Neural cell (in vitro differentiated cells): ENCODE measurements around the gene FAM163B. TPM values are rescaled to one million over a fixed set of nuclear protein-coding genes. Genes with fewer than 3 reads are reported as not detected.

Source experiments
- H2AFZ ChIP-seq: fragments of 200-600, 300-800 bp; sonication (generic), shearing (Covaris generic); 2 replicates; pipeline ENCODE4 v1.6.0; 2014; ENCODE audit warnings: low read depth, mild to moderate bottlenecking, antibody characterized with exemption, low read length, moderate library complexity
- H3F3A ChIP-seq: fragments of 200-600 bp; shearing (Covaris generic); 2 replicates; pipeline ENCODE4 v1.6.1; 2016; ENCODE audit warnings: mild to moderate bottlenecking, moderate library complexity, mixed read lengths, antibody characterized with exemption, low read length; ENCODE audit not compliant: insufficient read depth, poor library complexity, severe bottlenecking
- H3K27ac ChIP-seq: fragments of 200-600, 300-800 bp; sonication (generic), shearing (Covaris generic); 2 replicates; pipeline ENCODE4 v1.5.1; 2014; ENCODE audit warnings: mild to moderate bottlenecking, low read length, moderate library complexity
- H3K27me3 ChIP-seq: fragments of 300-800, 200-600 bp; sonication (generic), shearing (Covaris generic); 2 replicates; pipeline ENCODE4 v1.6.0; 2014; ENCODE audit warnings: mild to moderate bottlenecking, low read depth, low read length, moderate library complexity; ENCODE audit not compliant: insufficient read depth
- H3K36me3 ChIP-seq: fragments of 300-800, 200-600 bp; sonication (generic), shearing (Covaris generic); 2 replicates; pipeline ENCODE4 v1.5.1; 2014; ENCODE audit warnings: mild to moderate bottlenecking, antibody characterized with exemption, low read length, moderate library complexity; ENCODE audit not compliant: insufficient read depth
- H3K4me2 ChIP-seq: fragments of 300-800, 200-600 bp; sonication (generic), shearing (Covaris generic); 2 replicates; pipeline ENCODE4 v1.6.0; 2014; ENCODE audit warnings: mild to moderate bottlenecking, low read length
- H3K4me3 ChIP-seq: fragments of 300-800, 200-600 bp; sonication (generic), shearing (Covaris generic); 2 replicates; pipeline ENCODE4 v1.5.1; 2014; ENCODE audit warnings: mild to moderate bottlenecking, low read length, moderate library complexity
- H3K79me2 ChIP-seq: fragments of 200-600 bp; shearing (Covaris generic); replicated peaks from 2 replicates; pipeline ENCODE4 v1.6.0; 2014; ENCODE audit warnings: mild to moderate bottlenecking, low read length, moderate library complexity; ENCODE audit not compliant: insufficient read depth
- H3K9ac ChIP-seq: fragments of 300-800, 200-600 bp; sonication (generic), shearing (Covaris generic); 2 replicates; pipeline ENCODE4 v1.6.1; 2016; ENCODE audit warnings: mild to moderate bottlenecking, low read length, mixed read lengths
- H3K9me2 ChIP-seq: fragments of 200-600 bp; shearing (Covaris generic); 2 replicates; pipeline ENCODE4 v1.6.1; 2016; ENCODE audit warnings: mild to moderate bottlenecking, low read length, mixed read lengths; ENCODE audit not compliant: insufficient read depth
- H3K9me3 ChIP-seq: fragments of 200-600, 300-800 bp; sonication (generic), shearing (Covaris generic); 2 replicates; pipeline ENCODE4 v1.6.1; 2016; ENCODE audit warnings: mild to moderate bottlenecking, mixed run types, low read length, moderate library complexity, mixed read lengths
- H4K20me1 ChIP-seq: fragments of 200-600 bp; shearing (Covaris generic); 2 replicates; pipeline ENCODE4 v1.6.1; 2016; ENCODE audit warnings: mild to moderate bottlenecking, mixed run types; ENCODE audit not compliant: insufficient read depth
- EP300 ChIP-seq: fragments of 450-650 bp; conservative IDR thresholded peaks from 2 replicates; pipeline ENCODE4 v1.6.1; 2014; ENCODE audit warnings: antibody characterized with exemption, mild to moderate bottlenecking, moderate library complexity; ENCODE audit not compliant: poor library complexity, severe bottlenecking
- EZH2 ChIP-seq: fragments of 200-600, 300-800 bp; shearing (Covaris generic), sonication (generic); IDR thresholded peaks from 2 replicates; pipeline ENCODE4 v1.6.1; 2014; ENCODE audit warnings: antibody characterized with exemption, low read length, borderline replicate concordance, mild to moderate bottlenecking; ENCODE audit not compliant: insufficient read depth, poor library complexity, severe bottlenecking
- MXI1 ChIP-seq: fragments of 450-650 bp; conservative IDR thresholded peaks from 2 replicates; pipeline ENCODE4 v1.6.1; 2014; ENCODE audit warnings: antibody characterized with exemption, mild to moderate bottlenecking; ENCODE audit not compliant: poor library complexity, severe bottlenecking
- POLR2AphosphoS5 ChIP-seq: IDR thresholded peaks from 2 replicates; pipeline ENCODE4 v1.6.1; 2012
- RAD21 ChIP-seq: fragments of 450-650 bp; conservative IDR thresholded peaks from 2 replicates; pipeline ENCODE4 v1.6.1; 2014; ENCODE audit warnings: antibody characterized with exemption, mild to moderate bottlenecking, moderate library complexity
- SMC3 ChIP-seq: fragments of 450-650 bp; conservative IDR thresholded peaks from 2 replicates; pipeline ENCODE4 v1.6.1; 2014; ENCODE audit warnings: antibody characterized with exemption, mild to moderate bottlenecking, moderate library complexity; ENCODE audit not compliant: poor library complexity
- TAF1 ChIP-seq: IDR thresholded peaks from 2 replicates; pipeline ENCODE4 v1.6.1; 2012; ENCODE audit warnings: low read depth
- polyA plus RNA-seq: library from polyadenylated mRNA; depleted of rRNA; stranded (reverse); fragments of >200 nt; gene quantifications from 2 replicates; pipeline ENCODE4 v1.2.3, GENCODE V29; 2014
- TF ChIP-seq, protein P1 (sequence below): fragments of 450-650 bp; IDR thresholded peaks from 2 replicates; pipeline ENCODE4 v1.5.1; 2014; ENCODE audit warnings: antibody characterized with exemption, mild to moderate bottlenecking, moderate library complexity; ENCODE audit not compliant: poor library complexity, severe bottlenecking
- TF ChIP-seq, protein P2 (sequence below): IDR thresholded peaks from 2 replicates; pipeline ENCODE4 v1.6.1; 2012; ENCODE audit warnings: borderline replicate concordance

Gene FAM163B
- polyA plus RNA-seq, 1 donor from 2014 or later: 1.5 TPM

DNA sequence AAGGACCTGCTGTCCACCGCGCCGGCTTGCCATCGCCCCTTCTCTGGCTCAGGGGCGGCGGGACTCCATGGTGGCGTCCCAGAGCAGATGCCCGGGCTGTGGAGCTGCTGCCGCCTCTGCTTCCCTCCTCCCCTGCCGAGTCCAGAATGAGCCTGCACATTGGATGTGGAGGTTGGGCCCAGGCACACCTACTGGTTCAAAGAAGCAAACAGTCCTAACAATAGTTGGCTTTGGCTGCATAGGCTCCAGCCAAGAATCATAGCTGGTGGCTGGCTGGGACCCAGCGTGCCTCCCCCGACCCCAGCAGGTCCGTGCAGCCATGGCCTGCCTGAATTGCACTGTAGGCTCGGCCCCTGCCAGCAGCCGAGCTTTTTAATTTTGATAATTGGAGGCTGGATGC lies 48.9 kb downstream of the FAM163B start:
- Histone ChIP-seq H3F3A (no peaks in the 10 kb centered on the region), H3K4me2 (no peak overlapping the region), H3K9me3 (no peaks in the 10 kb centered on the region), H3K9ac (no peak overlapping the region), H3K4me3 (no peak overlapping the region), H3K27ac (no peak overlapping the region), H3K36me3 (no peaks in the 10 kb centered on the region), H3K9me2 (no peaks in the 10 kb centered on the region), H3K27me3 (no peaks in the 10 kb centered on the region), H4K20me1 (no peaks in the 10 kb centered on the region), H3K79me2 (no peaks in the 10 kb centered on the region), H2AFZ (no peak overlapping the region)
- TF ChIP-seq, protein P1, sequence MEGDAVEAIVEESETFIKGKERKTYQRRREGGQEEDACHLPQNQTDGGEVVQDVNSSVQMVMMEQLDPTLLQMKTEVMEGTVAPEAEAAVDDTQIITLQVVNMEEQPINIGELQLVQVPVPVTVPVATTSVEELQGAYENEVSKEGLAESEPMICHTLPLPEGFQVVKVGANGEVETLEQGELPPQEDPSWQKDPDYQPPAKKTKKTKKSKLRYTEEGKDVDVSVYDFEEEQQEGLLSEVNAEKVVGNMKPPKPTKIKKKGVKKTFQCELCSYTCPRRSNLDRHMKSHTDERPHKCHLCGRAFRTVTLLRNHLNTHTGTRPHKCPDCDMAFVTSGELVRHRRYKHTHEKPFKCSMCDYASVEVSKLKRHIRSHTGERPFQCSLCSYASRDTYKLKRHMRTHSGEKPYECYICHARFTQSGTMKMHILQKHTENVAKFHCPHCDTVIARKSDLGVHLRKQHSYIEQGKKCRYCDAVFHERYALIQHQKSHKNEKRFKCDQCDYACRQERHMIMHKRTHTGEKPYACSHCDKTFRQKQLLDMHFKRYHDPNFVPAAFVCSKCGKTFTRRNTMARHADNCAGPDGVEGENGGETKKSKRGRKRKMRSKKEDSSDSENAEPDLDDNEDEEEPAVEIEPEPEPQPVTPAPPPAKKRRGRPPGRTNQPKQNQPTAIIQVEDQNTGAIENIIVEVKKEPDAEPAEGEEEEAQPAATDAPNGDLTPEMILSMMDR: no peak
- TF ChIP-seq EZH2 (no peak), TAF1 (no peak), MXI1 (no peak), EP300 (no peak), RAD21 (no peak), POLR2AphosphoS5 (no peak), SMC3 (no peak)
- TF ChIP-seq, protein P2, sequence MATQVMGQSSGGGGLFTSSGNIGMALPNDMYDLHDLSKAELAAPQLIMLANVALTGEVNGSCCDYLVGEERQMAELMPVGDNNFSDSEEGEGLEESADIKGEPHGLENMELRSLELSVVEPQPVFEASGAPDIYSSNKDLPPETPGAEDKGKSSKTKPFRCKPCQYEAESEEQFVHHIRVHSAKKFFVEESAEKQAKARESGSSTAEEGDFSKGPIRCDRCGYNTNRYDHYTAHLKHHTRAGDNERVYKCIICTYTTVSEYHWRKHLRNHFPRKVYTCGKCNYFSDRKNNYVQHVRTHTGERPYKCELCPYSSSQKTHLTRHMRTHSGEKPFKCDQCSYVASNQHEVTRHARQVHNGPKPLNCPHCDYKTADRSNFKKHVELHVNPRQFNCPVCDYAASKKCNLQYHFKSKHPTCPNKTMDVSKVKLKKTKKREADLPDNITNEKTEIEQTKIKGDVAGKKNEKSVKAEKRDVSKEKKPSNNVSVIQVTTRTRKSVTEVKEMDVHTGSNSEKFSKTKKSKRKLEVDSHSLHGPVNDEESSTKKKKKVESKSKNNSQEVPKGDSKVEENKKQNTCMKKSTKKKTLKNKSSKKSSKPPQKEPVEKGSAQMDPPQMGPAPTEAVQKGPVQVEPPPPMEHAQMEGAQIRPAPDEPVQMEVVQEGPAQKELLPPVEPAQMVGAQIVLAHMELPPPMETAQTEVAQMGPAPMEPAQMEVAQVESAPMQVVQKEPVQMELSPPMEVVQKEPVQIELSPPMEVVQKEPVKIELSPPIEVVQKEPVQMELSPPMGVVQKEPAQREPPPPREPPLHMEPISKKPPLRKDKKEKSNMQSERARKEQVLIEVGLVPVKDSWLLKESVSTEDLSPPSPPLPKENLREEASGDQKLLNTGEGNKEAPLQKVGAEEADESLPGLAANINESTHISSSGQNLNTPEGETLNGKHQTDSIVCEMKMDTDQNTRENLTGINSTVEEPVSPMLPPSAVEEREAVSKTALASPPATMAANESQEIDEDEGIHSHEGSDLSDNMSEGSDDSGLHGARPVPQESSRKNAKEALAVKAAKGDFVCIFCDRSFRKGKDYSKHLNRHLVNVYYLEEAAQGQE: no peak

DNA sequence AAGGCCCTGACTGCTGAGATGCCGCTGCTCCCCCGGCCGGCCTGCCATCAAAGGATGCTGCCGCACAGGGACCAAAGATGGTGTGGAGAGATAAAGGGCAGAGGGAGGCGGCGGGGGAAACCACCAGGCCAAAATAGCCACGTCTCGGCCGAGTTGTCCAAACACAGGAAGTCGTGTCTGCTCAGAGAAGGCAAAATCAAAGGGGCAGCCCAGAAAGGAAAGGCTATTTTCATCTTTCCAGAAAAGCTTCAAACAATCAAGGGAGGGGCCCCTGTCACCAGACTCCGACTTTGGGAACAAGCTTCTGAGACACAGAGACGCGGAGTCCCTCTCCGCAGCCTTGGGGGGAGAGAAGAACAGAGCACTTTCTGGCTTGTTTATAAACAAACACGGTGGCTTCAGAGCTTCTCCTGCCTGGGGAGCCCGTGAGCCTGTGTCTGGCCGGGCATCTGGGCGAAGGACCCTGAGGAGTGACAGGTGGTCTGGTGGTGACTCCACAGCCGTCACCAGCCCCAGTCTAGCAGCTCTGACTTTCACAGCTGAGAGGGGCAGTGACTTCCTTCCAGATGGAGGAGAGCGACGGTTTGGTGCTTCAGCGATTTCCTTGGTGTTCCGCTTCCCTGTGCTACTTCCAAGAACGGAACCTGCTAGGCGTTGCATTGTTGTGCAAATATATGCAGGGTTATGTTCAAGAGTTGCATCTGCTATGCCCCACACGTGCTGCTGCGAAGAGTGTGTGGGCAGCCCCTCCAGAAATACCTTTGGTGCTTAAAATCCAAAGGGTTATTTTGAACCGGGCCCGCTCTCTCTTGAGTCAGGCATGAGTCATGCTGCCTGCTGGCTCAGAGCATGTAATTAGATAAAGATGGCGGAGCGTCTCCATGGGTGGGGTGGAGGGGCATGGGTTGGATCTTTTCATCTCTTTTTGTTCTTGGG lies 50.7 kb downstream of the FAM163B start:
- Histone ChIP-seq H3F3A (no peaks in the 10 kb centered on the region), H3K27me3 (no peaks in the 10 kb centered on the region), H3K4me2 (no peak overlapping the region), H3K79me2 (no peaks in the 10 kb centered on the region), H3K36me3 (no peaks in the 10 kb centered on the region), H3K27ac (no peak overlapping the region), H3K9me3 (no peaks in the 10 kb centered on the region), H4K20me1 (no peaks in the 10 kb centered on the region), H3K9me2 (no peaks in the 10 kb centered on the region), H3K9ac (no peak overlapping the region), H2AFZ (no peak overlapping the region), H3K4me3 (no peak overlapping the region)
- no peak for TF ChIP-seq MXI1
- TF ChIP-seq RAD21: no peak
- no peak for TF ChIP-seq POLR2AphosphoS5
- no peak for TF ChIP-seq TAF1
- TF ChIP-seq, protein P2: no peak
- TF ChIP-seq EZH2: no peak
- TF ChIP-seq, protein P1: no peak
- TF ChIP-seq SMC3: no peak
- TF ChIP-seq EP300: no peak
